ENCODE data around the gene CAB39L.

- TF ChIP-seq SRF (CRISPR knock-in tag; IDR thresholded peaks at IDR 0.05) (no peak), SIN3A (IDR thresholded peaks at IDR 0.05; ENCODE audit: borderline replicate concordance in 2 of 2, control insufficient read depth in 1 of 2, low read depth in 2 of 2, low read length in 2 of 2) (no peak), MTA1 (IDR thresholded peaks at IDR 0.05; ENCODE audit: borderline replicate concordance) (no peak), MAX (CRISPR knock-in tag; IDR thresholded peaks at IDR 0.05) (no peak), ZNF124 (CRISPR knock-in tag; IDR thresholded peaks at IDR 0.05) (no peak), POLR2A (conservative IDR thresholded peaks at IDR 0.05) (no peak), PPARD (CRISPR knock-in tag; IDR thresholded peaks at IDR 0.05) (no peak), EP300 (IDR thresholded peaks at IDR 0.05; ENCODE audit: low read length) (no peak), TCF7 (IDR thresholded peaks at IDR 0.05; ENCODE audit: borderline replicate concordance) (no peak), FOXJ3 (CRISPR knock-in tag; IDR thresholded peaks at IDR 0.05) (no peak), HIVEP1 (CRISPR knock-in tag; IDR thresholded peaks at IDR 0.05) (no peak), ZNF24 (IDR thresholded peaks at IDR 0.05) (no peak), MTA3 (IDR thresholded peaks at IDR 0.05; ENCODE audit: borderline replicate concordance) (no peak)
Measured at GRCh38 chr13:49370371-49370770, 73.5 kb downstream of the CAB39L start.

All from K562 (cell line).